ENCODE measurements around the gene ANAPC5. TPM values are rescaled to one million over a fixed set of nuclear protein-coding genes. Genes with fewer than 3 reads are reported as not detected.

ANAPC5 gene
- total RNA-seq, 1 experiment from 2014 or later = 101 TPM

GRCh38 chr12:121283841-121284240 is 68.4 kb downstream of the ANAPC5 start:
- Histone ChIP-seq H3K23me2 (ENCODE audit: insufficient read length, low read depth, low read length, poor library complexity, severe bottlenecking) (no peaks in the 10 kb centered on the region), H3K18ac (ENCODE audit: insufficient read length, low read depth, low read length) (no peak overlapping the region), H2BK120ac (ENCODE audit: low read depth, low read length, poor library complexity, severe bottlenecking) (no peak overlapping the region), H3K23ac (ENCODE audit: insufficient read length, low read depth, low read length) (no peak overlapping the region), H3K56ac (ENCODE audit: insufficient read length, low read depth, low read length) (no peak overlapping the region), H3K27ac (ENCODE audit: insufficient read length, low read depth, low read length) (no peak overlapping the region), H3K27me3 (ENCODE audit: insufficient read depth, low read length) (no peaks in the 10 kb centered on the region), H3K4ac (ENCODE audit: low read depth, low read length) (no peak overlapping the region), H3T11ph (ENCODE audit: low read length) (no peak overlapping the region), H2BK20ac (ENCODE audit: low read depth, low read length, poor library complexity, severe bottlenecking) (no peak overlapping the region), H2AK5ac (ENCODE audit: insufficient read length, low read length) (no peak overlapping the region), H3K14ac (ENCODE audit: insufficient read depth, low read length) (no peak overlapping the region), H3K9me3 (ENCODE audit: control insufficient read depth, low read depth, low read length) (no peaks in the 10 kb centered on the region), H3K79me1 (ENCODE audit: insufficient read depth, low read depth, low read length, poor library complexity, severe bottlenecking) (peaks cover 4% of the 10 kb centered on the region), H4K5ac (ENCODE audit: insufficient read length, low read depth, low read length) (no peak overlapping the region), H2BK5ac (ENCODE audit: insufficient read length, low read length) (no peak overlapping the region), H3K9ac (ENCODE audit: extremely low read depth, insufficient read length, low read length) (no peak overlapping the region), H4K20me1 (ENCODE audit: control insufficient read depth, insufficient read depth, insufficient read length) (peaks cover 4% of the 10 kb centered on the region), H3K4me2 (ENCODE audit: insufficient read depth, insufficient read length, low read length) (no peak overlapping the region), H4K91ac (ENCODE audit: insufficient read length, low read depth, low read length) (no peak overlapping the region), H2BK15ac (ENCODE audit: low read depth, low read length) (no peak overlapping the region), H3K4me1 (ENCODE audit: insufficient read depth, low read length) (no peaks in the 10 kb centered on the region; the same call in 1 of the 2 replicates), H4K8ac (replicated peaks; ENCODE audit: insufficient read length, low read depth, low read length) (no peak overlapping the region), H2AFZ (ENCODE audit: low read length) (no peak overlapping the region), H2BK12ac (ENCODE audit: insufficient read length, low read depth, low read length) (no peak overlapping the region), H3K79me2 (ENCODE audit: insufficient read depth, low read length) (no peaks in the 10 kb centered on the region)
- H3K27ac Mint-ChIP-seq = no peak overlapping the region
- DNase-seq = no peak
- no peak overlapping the region for H3K4me3 Mint-ChIP-seq
- no peak for TF ChIP-seq CTCF (conservative IDR thresholded peaks at IDR 0.05)
- H3K36me3 Mint-ChIP-seq (ENCODE audit: insufficient read depth in 1 of 3, low read depth in 3 of 3) = peaks cover 0 to 6% (median 3%) of the 10 kb centered on the region in 3 experiments; a peak in 4 of 7 replicates
- no CpG with 5 or more reads among the region's 6 CpGs for WGBS (ENCODE audit: extremely low coverage, insufficient read length, low lambda C conversion rate)
- H3K27me3 Mint-ChIP-seq (ENCODE audit: low read depth) = no peaks in the 10 kb centered on the region
- H3K9me3 Mint-ChIP-seq = no peaks in the 10 kb centered on the region
- H3K4me1 Mint-ChIP-seq = peaks cover 35 to 38% of the 10 kb centered on the region in 2 experiments
